ENCODE data around the gene SSR2.
A peak's percentile ranks its signal among the peaks of the same experiment; 100 is the strongest.

The SSR2 gene

GRCh38 chr1:156020293-156021092, at the start of gene SSR2:
Gene SSR2 (minus strand): TSS chr1:156020951. CDS start chr1:156020167, 784 bp downstream.
- peak; percentile 74 for DNase-seq

GRCh38 chr1:156070548-156070947, 49.8 kb upstream of the SSR2 start:
- no peak for DNase-seq

GRCh38 chr1:156069490-156070455, 49.0 kb upstream of the SSR2 start:
- no peak for DNase-seq

- DNase-seq: no peak
Measured at GRCh38 chr1:156067262-156067661, 46.5 kb upstream of the SSR2 start.

GRCh38 chr1:156065871-156066270, 45.1 kb upstream of the SSR2 start:
- no peak for DNase-seq

GRCh38 chr1:156065212-156065611, 44.5 kb upstream of the SSR2 start:
- no peak for DNase-seq

GRCh38 chr1:156064615-156065014, 43.9 kb upstream of the SSR2 start:
- DNase-seq: no peak

GRCh38 chr1:156063997-156064285, 43.2 kb upstream of the SSR2 start:
- no peak for DNase-seq

- no peak for DNase-seq
Measured at GRCh38 chr1:156062189-156062588, 41.4 kb upstream of the SSR2 start.

- no peak for DNase-seq
Measured at GRCh38 chr1:156060937-156061636, 40.3 kb upstream of the SSR2 start, which contains the start of gene RAB25. Gene RAB25 (plus strand): TSS chr1:156061160. CDS start chr1:156061401, 241 bp downstream.

GRCh38 chr1:156056326-156056849, 35.6 kb upstream of the SSR2 start:
- no peak for DNase-seq

- no peak for DNase-seq
Measured at GRCh38 chr1:156055281-156056048, 34.7 kb upstream of the SSR2 start.

- peak; percentile 97 for DNase-seq
Measured at GRCh38 chr1:156054500-156055280, 33.9 kb upstream of the SSR2 start, which contains the start of gene LAMTOR2. Gene LAMTOR2 (plus strand): TSS chr1:156054782. CDS start chr1:156054890, 108 bp downstream.

GRCh38 chr1:156053768-156054499, 33.2 kb upstream of the SSR2 start, which contains the start of gene UBQLN4:
Gene UBQLN4 (minus strand): TSS chr1:156053798. CDS start chr1:156053701, 97 bp downstream.
- peak; percentile 84 for DNase-seq

GRCh38 chr1:156052862-156053767, 32.4 kb upstream of the SSR2 start:
- DNase-seq: peak; percentile 74

- no peak for DNase-seq
Measured at GRCh38 chr1:156051011-156051725, 30.4 kb upstream of the SSR2 start.

GRCh38 chr1:156050376-156050775, 29.6 kb upstream of the SSR2 start:
- DNase-seq: no peak

- DNase-seq: no peak
Measured at GRCh38 chr1:156048663-156049258, 28.0 kb upstream of the SSR2 start.
